ENCODE results near the gene DIS3L2.
A peak's percentile ranks its signal among the peaks of the same experiment; 100 is the strongest.

The DIS3L2 gene

DNA sequence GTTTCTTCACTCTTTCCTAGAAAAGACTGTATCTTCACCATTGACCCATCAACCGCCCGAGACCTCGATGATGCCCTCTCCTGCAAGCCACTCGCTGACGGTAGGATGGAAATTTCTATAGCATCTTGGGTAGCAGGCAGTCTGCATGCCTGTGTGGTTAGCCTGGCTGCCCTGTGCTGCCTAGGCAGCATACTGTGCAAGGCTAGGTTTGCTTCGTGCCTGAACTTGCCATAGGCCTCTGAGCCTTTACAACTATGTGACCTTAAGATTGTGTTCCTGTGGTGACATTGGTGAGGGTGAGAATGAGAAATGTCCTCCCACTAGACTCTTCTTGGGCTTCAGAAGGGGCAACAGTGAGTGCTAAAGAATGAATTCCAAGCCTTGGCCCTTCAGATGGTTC lies 248.8 kb downstream of the DIS3L2 start:
- DNase-seq (ENCODE audit: low read depth) = no peak

DNA sequence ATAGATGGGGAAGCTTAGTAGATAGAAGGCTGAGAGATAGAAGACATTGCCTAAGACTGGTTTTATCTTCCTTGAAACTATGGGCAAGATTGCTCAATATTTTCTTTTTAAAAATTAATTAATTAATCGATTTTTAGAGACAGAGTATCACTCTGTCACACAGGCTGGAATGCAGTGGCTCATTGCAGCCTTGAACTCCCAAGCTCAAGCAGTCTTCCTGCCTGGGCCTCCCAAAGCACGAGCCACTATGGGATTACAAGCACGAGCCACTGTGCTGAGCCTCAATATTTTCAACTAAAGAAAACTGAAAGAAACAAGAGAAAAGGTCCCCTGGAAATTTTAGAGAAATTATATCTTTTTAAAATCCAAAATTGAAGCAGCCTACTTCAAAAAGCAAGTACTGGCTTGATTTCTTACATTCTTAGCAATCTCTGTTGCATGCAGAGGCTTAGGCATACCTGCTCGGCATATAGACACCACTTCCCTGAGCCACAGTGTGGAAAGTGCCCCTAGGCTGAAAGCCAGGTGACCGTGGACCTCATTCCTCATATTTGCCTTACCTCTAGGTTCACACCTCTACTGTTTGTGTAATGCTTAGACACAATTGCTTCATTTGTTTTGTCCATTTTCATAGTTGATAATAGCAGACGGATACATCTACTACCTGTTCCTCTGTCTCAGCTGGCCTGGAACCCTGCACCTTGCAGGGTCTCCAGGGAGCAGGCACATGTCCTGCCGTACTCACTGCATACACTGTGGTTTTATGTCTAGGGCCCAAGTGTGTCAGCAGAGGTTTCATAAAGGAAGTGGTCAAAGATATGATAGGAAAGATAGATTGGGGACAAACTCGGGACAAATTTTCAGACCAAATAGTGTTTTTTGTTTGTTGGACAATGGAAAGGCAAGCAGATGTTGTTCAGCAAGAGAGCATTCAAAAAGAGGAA lies 250.5 kb downstream of the DIS3L2 start:
- DNase-seq (ENCODE audit: low read depth) = no peak
- H3K4me3 ChIP-seq (ENCODE audit: low read depth, low read length) = no peak overlapping the region

More for the DNA sequence above, 248.8 kb downstream of the DIS3L2 start:
- H3K4me3 ChIP-seq (ENCODE audit: low read depth, low read length) = no peak overlapping the region

DNA sequence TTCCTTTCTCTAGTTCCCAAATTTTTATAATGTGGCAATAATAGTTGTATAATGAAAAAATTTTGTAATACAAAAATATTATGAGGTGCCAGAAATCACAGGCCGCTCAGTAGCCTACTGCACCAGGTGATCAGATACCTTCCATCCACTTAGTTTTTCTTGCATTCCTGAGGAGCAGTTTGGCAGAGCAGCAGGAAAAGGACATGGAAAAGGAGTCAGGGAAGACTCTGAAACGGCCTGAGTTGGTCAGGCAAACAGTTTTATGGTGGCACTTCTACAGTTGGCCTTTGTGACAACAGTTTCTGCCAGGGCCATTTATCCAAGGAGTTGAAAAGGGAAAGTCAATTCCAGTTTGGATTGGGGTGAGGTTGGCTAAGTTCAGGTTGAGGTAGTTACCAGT lies 251.7 kb downstream of the DIS3L2 start:
- H3K4me3 ChIP-seq (ENCODE audit: low read depth, low read length) = no peak overlapping the region
- DNase-seq (ENCODE audit: low read depth) = no peak

DNA sequence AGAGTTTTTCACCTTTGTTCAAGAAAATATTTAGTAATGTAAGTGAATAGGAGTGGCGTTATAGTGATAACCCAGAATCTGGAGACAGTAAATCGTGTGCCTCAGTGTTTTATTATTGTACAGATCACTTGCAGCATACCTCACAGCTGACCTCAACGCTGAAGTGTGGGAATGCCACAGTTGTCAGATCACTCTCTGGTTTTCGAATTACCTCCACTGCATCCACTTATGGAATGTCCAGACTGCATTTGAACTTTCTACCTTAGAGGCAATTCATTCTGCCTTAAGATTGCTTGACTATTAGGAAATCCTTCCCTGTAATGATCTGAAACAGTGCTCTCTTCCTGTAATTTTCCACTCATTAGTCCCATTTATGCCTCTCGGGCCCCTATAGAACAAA lies 252.5 kb downstream of the DIS3L2 start:
- no peak overlapping the region for H3K4me3 ChIP-seq (ENCODE audit: low read depth, low read length)
- DNase-seq (ENCODE audit: low read depth) = peak; percentile 6

DNA sequence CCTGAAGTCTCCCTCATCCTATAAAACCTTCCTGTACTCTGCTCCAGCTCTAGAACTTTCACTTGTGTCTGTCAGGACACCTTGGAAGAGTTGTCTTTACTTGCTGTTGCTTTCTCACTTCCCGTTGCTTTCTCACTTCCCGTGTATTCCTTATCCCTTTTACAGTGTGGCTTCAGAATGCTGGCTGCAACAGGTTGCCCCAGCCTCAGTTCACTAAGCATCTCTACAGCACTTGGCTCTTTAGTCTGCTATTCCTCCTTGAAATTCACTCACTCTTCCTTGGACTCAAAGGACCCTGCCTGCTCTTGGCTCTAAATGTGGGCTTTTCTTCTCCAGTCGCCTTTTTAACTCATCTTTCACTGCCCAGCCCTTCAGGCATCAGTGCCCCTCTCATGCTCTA lies 254.5 kb downstream of the DIS3L2 start:
- H3K4me3 ChIP-seq (ENCODE audit: low read depth, low read length) = no peak overlapping the region
- no peak for DNase-seq (ENCODE audit: low read depth)

DNA sequence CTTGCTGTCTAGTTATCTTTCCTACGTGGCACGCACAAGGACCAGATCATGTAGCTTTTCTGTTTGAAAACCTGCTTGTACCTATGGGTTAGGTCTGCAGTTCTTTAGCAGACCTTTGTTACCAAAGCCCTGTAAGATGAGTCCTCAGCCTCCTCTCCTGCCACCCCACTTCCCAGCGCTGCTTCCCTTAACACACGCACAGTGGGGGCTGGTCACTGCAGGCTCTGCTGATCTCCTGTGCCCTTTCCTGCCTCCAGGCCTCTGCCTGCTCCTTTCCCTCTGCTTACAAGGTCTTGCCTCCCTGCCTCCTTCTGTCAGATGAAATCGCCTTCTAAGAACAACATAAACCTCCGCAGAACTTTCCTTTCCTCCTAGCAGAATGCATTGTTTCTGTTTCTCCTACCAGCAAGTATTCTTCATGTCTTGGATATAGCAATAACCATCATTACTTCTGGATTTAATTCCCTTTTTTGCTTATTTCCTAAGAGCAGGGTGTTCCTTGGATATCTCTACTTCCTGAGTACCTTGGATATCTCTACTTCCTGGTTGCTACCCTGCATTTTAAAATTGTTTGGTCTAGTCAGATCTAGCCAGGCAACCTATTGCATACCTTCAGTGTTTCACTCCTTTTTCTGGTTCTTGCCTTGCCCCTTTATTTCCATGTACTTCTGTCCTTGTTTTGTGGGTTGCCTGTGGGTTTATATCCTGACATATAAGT lies 257.4 kb downstream of the DIS3L2 start:
- no peak overlapping the region for H3K4me3 ChIP-seq (ENCODE audit: low read depth, low read length)
- DNase-seq (ENCODE audit: low read depth) = no peak

DNA sequence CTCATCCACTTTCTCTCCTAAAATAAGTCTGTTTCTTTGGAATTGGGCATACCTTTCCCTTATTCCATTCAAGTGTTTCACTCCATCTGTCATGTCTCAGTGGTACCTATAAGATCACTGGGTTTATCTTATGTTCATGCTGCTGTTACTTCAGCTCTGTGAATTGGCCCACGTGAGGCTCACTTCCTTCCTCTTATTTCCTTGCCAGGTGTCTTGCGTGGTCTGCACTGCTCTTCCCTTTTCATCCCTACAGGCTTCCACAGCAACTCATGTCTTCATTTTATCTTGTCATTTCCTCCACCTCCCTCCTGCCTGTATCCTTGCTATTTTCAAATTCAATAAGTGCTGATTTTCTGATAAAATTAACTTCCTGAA lies 258.0 kb downstream of the DIS3L2 start:
- DNase-seq (ENCODE audit: low read depth) = no peak
- no peak overlapping the region for H3K4me3 ChIP-seq (ENCODE audit: low read depth, low read length)

DNA sequence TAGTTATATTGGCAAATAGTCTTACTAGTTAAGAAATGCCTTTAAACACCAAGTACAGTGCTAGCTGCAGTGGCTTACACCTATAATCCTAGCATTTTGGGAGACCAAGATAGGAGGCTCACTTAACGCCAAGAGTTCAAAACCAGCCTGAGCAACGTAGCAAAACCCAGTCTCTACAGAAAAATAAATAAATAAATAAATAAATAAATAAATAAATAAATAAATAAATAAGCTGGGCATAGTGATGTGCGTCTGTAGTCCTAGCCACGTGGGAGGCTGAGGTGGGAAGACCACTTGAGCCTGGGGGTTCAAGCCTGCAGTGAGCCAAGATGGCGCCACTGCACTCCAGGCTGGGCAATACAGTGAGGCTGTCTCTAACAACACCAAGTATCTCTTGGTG lies 258.4 kb downstream of the DIS3L2 start:
- no peak overlapping the region for H3K4me3 ChIP-seq (ENCODE audit: low read depth, low read length)
- no peak for DNase-seq (ENCODE audit: low read depth)

DNA sequence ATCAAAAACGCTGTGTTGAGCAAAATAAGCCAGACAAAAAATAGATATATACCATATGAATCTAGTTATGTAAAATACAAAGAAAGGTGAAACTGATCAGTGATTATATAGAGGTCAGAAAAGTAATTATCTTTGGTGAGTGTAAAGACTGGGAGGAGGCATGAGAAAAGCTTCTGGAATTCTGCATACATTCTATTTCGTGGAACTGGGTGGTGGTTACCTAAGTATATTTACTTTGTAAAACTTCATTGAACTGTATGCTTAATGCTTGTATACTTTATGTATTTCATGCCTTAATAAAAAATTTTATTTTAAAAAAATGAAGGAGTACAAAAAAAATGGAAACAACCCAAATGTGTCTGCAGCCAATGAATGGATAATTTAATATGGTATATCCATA lies 263.9 kb downstream of the DIS3L2 start:
- no peak overlapping the region for H3K4me3 ChIP-seq (ENCODE audit: low read depth, low read length)
- no peak for DNase-seq (ENCODE audit: low read depth)

DNA sequence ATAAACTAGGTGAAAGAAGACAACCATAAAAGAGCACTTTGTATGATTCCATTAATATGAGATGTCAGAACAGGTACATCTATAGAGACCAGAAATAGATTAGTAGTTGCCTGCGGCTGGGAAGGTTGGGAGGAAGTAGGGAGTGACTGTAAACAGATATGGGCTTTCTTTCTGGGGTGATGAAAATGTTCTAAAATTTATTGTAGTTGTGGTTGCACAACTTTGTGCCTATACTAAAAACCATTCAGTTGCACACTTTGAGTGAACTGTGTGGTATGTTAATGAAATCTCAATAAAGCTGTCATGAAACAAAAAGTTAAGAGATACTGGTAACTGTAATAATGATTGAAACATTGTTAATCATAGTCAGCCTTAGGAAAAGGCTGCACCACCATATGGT lies 264.4 kb downstream of the DIS3L2 start:
- no peak overlapping the region for H3K4me3 ChIP-seq (ENCODE audit: low read depth, low read length)
- DNase-seq (ENCODE audit: low read depth) = no peak

DNA sequence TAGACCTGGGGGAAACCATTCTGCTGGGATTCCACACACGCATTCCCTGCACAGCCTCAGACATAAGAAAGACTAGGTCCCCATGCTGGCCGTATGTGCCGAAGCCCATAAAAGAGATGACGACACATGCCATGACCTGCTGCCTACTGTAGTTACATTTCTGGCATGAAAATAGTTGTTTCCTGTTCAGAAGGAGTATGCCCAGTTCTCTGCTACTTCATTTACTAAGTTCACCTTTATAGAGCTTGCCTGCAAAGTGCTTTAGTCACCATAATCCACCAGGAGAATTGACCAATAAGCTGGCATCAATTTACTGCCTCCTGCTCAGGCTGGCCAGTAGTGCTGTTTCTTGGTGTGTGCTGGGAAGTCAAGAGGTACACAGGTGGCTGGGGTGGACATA lies 266.8 kb downstream of the DIS3L2 start:
- H3K4me3 ChIP-seq (ENCODE audit: low read depth, low read length) = no peak overlapping the region
- no peak for DNase-seq (ENCODE audit: low read depth)

DNA sequence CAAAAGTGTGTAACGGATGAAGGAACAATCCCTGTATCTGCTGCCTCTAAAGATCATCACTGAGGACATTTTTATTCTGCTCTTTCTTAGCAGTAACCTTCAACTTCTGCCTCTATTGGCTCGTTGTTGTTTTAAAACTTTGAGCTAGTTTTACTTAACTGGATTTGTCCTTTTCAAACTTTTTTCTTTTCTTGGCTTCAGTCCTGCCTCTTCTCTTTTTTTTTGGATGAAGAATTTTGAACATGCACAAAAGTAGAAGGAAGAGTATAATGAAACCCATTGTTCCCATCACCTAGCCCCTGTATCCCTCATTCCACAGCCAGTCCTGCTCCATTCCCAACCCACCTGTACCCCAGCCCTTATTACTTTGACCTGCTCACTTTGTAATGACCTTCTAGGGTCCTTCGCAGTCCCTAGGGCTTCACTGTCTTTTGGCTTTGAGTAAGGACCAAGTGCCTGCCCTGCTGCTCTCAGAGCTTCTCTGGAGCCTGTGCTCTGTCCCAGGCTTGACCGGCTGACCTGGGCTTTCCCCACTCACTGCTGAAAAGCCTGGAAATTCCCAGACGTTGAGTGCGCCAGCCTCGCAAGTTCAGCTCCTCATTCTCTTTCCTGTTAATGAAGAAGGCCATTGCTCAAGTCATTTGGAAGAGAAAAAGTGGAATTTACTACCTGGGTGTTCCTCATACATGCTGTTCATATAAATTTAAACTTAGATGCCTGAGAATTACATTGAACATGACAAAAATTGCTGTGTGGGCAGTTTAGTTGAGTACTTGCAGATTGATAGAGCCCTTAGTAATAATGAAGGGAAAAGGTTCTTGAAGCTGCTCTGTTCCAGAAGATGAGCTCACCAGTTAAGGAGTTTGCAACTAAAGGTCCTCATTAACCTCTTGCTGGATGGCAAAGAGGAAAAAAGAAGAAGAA lies 267.7 kb downstream of the DIS3L2 start:
- H3K4me3 ChIP-seq (ENCODE audit: low read depth, low read length) = no peak overlapping the region
- DNase-seq (ENCODE audit: low read depth) = no peak

DNA sequence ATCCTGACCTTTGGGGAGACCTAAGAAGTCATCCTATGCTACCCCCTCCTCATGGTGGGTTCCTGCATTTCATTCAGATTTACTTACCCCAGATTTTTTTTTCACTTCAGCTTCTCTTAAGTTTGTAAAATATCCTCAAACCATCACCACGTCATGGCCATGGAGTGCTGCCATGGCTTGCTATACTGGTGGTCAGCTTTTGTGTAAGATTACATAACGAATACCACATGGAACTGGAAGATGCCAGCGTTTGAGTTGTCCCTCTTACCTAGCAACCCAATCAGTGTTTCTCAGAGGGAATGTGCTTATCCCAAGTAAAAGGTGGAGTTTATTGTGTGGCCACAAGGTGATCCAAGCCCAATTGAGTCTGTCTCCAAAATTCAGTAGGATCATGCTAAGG lies 268.4 kb downstream of the DIS3L2 start:
- H3K4me3 ChIP-seq (ENCODE audit: low read depth, low read length) = no peak overlapping the region
- no peak for DNase-seq (ENCODE audit: low read depth)

DNA sequence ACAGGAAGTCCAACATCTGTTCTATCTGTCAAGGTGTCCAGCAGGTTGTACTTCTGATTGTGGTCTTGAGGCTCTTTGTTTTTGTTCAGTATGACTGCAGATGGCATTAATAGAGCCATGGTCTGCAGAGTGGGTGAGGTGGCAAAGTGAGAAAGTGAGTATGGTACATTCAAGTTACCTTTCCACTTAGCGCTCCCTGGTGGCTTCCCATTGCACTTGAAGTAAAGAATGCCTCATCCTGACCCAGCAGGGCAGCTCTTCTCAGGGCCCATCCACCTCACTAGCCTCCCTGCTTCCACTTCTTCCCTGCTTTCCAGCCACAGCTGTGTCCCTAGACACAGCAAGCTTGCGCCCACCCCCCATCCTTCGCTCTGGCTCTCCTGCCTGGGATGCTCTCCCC lies 269.0 kb downstream of the DIS3L2 start:
- no peak overlapping the region for H3K4me3 ChIP-seq (ENCODE audit: low read depth, low read length)
- DNase-seq (ENCODE audit: low read depth) = no peak

DNA sequence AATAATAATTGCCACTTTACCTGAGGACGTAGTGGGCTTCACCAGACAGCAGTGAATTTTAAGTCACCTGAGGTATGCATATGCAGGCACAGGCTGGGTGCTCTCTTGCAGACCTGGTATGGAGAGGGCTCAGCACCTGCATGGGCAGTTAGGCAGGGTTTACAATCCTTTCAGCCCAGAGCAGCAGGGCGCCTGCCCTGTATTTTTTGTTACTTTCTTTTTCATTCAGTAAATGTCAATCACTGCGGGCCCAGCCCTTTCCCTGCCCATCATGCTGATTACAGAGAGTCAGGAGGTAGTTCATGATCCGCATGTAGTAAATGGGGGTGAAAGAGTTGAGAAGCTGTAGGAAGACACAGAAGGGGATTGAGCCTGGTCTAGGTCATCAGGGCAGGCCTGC lies 270.0 kb downstream of the DIS3L2 start:
- DNase-seq (ENCODE audit: low read depth) = no peak
- no peak overlapping the region for H3K4me3 ChIP-seq (ENCODE audit: low read depth, low read length)

DNA sequence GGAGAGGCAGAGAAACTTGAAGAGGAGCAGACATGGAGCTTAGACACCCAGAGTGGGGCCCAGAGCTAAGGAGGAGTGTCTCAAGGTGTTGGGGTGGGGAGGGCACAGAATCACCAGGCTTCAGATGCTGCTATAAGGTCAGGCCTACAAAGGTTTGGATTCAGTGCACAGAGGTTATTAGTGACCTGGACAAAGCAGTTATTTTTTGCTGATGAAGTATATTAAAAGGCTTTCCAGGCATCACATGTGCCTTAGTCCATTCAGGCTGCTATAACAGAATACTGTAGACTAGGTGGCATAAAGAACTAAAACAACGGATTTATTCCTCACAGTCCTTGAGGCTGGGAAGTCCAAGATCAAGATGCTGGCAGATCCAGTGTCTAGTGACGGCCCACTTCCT lies 271.4 kb downstream of the DIS3L2 start:
- no peak overlapping the region for H3K4me3 ChIP-seq (ENCODE audit: low read depth, low read length)
- no peak for DNase-seq (ENCODE audit: low read depth)

DNA sequence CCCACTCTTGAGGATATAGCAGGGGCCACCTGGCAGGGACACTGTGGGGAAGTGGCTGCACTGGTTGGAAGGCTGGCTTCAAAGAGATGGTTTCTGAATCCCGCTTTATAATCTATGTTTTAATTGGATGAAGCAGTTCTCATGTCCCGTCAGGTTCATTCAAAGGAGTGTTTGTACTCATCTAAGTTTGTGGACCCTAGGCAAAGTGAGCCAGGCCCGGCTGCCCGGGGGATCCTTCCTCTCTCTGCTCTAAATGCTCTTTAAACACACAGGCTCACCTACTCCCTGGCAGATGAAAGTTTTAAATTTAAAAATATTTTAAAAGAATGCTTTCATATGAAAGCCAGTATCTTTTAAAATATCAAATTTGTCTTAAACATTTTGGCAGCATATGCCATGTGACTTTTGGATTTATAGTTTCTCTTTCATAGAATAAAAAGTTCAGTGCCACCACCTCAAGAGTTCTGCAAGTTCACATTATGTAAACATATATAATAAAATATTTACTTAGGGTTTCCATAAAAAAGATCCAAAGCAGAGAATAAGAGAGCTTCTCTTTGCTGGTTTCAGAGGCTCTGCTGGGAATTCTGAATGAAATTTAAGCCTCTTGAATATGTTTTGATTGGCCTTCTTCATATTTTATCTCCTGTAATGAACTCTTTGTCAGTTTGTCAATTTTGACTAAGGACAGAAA lies 273.6 kb downstream of the DIS3L2 start:
- DNase-seq (ENCODE audit: low read depth) = no peak
- H3K4me3 ChIP-seq (ENCODE audit: low read depth, low read length) = no peak overlapping the region

DNA sequence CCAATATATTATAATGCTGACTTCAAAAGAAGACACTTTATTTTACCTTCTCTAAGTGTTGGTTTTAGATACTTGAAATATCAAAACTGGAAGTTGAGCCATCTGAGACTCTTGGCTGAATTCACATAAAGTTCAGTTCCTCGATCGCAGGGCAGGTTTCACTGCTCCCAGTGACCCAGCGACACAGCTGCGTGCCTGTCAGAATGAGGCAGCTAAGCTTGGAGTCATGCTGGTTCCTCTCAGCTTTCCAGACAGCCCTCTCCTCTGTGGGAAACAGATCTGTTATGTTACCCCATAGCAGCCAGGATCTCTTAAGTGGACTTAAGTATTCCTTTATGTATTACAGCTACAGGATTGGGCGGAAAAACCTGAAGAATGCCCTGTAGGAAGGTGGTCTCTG lies 274.2 kb downstream of the DIS3L2 start:
- H3K4me3 ChIP-seq (ENCODE audit: low read depth, low read length) = no peak overlapping the region

DNA sequence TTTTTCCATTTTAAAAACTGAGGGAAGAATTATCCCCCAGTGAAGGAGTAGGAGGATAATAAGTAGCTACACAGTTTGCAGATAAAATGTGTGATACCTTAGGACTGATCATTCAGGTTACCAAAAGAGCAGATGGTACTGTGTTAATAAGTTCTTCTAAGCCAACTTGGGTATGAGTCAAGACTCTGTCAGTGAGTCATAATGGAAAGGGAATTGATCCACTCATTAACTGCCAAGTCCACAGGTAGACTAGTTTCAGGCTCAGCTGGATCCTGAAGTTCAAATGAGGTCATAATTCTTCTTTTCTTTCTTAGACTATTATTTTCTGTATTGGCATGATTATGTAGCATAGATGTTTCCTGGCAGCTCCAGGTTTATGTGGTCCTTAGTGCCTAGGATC lies 274.7 kb downstream of the DIS3L2 start:
- no peak for DNase-seq (ENCODE audit: low read depth)
- no peak overlapping the region for H3K4me3 ChIP-seq (ENCODE audit: low read depth, low read length)

More for the DNA sequence above, 274.2 kb downstream of the DIS3L2 start:
- DNase-seq (ENCODE audit: low read depth) = no peak

All from skeletal muscle cell (primary cell).